ENCODE data around the gene ACAT2. TPM values are rescaled to one million over a fixed set of nuclear protein-coding genes. Genes with fewer than 3 reads are reported as not detected.

ACAT2 gene
- total RNA-seq, 1 experiment from 2014 or later = 156 TPM

DNA sequence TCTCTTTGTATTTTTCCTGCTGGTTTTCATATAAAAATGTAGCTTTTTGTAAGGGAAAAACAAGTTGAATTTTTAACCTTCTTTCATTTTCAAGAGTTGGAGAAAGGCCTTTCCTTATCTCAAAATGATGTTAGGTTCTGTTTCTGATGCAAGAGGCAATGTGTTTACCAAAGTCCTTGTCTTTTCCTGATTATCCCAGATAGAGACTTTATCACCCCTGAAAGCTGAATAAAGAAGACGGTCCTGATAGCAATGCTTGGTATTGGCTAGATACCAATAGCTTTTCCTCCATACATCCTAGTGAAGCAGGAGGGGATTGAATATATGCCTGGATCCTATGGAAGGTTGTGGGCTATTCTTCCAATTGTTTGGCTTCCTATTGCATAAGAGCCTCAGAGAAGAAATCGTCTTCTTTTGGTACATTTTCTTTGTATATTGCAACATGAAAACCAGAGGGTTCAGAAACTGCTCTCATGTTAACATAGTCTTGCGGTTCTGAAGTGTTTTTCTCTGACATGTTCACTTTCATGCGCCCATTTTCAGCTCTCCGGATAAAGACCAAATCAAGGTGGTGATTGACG lies 43.7 kb downstream of the ACAT2 start:
- H2BK120ac ChIP-seq (ENCODE audit: low read depth, low read length, poor library complexity, severe bottlenecking) = no peak overlapping the region
- H2BK15ac ChIP-seq (ENCODE audit: low read depth, low read length) = no peak overlapping the region
- H3T11ph ChIP-seq (ENCODE audit: low read length) = no peak overlapping the region
- peaks cover 9 to 17% of the 10 kb centered on the region in 2 experiments for H3K4me1 Mint-ChIP-seq
- no peaks in the 10 kb centered on the region for H3K23me2 ChIP-seq (ENCODE audit: insufficient read length, low read depth, low read length, poor library complexity, severe bottlenecking)
- no peaks in the 10 kb centered on the region for H4K20me1 ChIP-seq (ENCODE audit: control insufficient read depth, insufficient read depth, insufficient read length)
- no peak overlapping the region for H2AFZ ChIP-seq (ENCODE audit: low read length)
- no peaks in the 10 kb centered on the region; the same call in 1 of the 2 replicates for H3K4me1 ChIP-seq (ENCODE audit: insufficient read depth, low read length)
- no peak overlapping the region for H3K4me3 Mint-ChIP-seq
- H3K9me3 ChIP-seq (ENCODE audit: control insufficient read depth, low read depth, low read length) = no peaks in the 10 kb centered on the region
- no peaks in the 10 kb centered on the region for H3K36me3 Mint-ChIP-seq (ENCODE audit: insufficient read depth in 1 of 3, low read depth in 3 of 3)
- no peak overlapping the region for H3K18ac ChIP-seq (ENCODE audit: insufficient read length, low read depth, low read length)
- H3K9me3 Mint-ChIP-seq = no peaks in the 10 kb centered on the region
- no peak overlapping the region for H3K4me2 ChIP-seq (ENCODE audit: insufficient read depth, insufficient read length, low read length)
- no peak overlapping the region for H3K23ac ChIP-seq (ENCODE audit: insufficient read length, low read depth, low read length)
- no peaks in the 10 kb centered on the region for H3K79me1 ChIP-seq (ENCODE audit: insufficient read depth, low read depth, low read length, poor library complexity, severe bottlenecking)
- no CpG with 5 or more reads among the region's 6 CpGs for WGBS (ENCODE audit: extremely low coverage, insufficient read length, low lambda C conversion rate)
- H3K9ac ChIP-seq (ENCODE audit: extremely low read depth, insufficient read length, low read length) = no peak overlapping the region
- H2BK20ac ChIP-seq (ENCODE audit: low read depth, low read length, poor library complexity, severe bottlenecking) = no peak overlapping the region
- no peak overlapping the region for H2AK5ac ChIP-seq (ENCODE audit: insufficient read length, low read length)
- H3K27ac ChIP-seq (ENCODE audit: insufficient read length, low read depth, low read length) = no peak overlapping the region
- no peak overlapping the region for H4K8ac ChIP-seq (replicated peaks; ENCODE audit: insufficient read length, low read depth, low read length)
- no peak overlapping the region for H2BK12ac ChIP-seq (ENCODE audit: insufficient read length, low read depth, low read length)
- H4K91ac ChIP-seq (ENCODE audit: insufficient read length, low read depth, low read length) = no peak overlapping the region
- 0 out of 7 replicates have a peak overlapping the region, but pooled peaks of 1 of the 3 experiments have one; percentile 39 for H3K27ac Mint-ChIP-seq
- no peak overlapping the region for H2BK5ac ChIP-seq (ENCODE audit: insufficient read length, low read length)
- TF ChIP-seq, protein P1, sequence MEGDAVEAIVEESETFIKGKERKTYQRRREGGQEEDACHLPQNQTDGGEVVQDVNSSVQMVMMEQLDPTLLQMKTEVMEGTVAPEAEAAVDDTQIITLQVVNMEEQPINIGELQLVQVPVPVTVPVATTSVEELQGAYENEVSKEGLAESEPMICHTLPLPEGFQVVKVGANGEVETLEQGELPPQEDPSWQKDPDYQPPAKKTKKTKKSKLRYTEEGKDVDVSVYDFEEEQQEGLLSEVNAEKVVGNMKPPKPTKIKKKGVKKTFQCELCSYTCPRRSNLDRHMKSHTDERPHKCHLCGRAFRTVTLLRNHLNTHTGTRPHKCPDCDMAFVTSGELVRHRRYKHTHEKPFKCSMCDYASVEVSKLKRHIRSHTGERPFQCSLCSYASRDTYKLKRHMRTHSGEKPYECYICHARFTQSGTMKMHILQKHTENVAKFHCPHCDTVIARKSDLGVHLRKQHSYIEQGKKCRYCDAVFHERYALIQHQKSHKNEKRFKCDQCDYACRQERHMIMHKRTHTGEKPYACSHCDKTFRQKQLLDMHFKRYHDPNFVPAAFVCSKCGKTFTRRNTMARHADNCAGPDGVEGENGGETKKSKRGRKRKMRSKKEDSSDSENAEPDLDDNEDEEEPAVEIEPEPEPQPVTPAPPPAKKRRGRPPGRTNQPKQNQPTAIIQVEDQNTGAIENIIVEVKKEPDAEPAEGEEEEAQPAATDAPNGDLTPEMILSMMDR (conservative IDR thresholded peaks at IDR 0.05) = no peak
- H3K14ac ChIP-seq (ENCODE audit: insufficient read depth, low read length) = no peak overlapping the region
- no peak overlapping the region for H3K4ac ChIP-seq (ENCODE audit: low read depth, low read length)
- no peak overlapping the region for H3K56ac ChIP-seq (ENCODE audit: insufficient read length, low read depth, low read length)
- no peaks in the 10 kb centered on the region for H3K27me3 Mint-ChIP-seq (ENCODE audit: low read depth)
- DNase-seq = no peak
- H3K79me2 ChIP-seq (ENCODE audit: insufficient read depth, low read length) = no peaks in the 10 kb centered on the region
- no peaks in the 10 kb centered on the region for H3K27me3 ChIP-seq (ENCODE audit: insufficient read depth, low read length)
- H4K5ac ChIP-seq (ENCODE audit: insufficient read length, low read depth, low read length) = no peak overlapping the region

Data from H9 (cell line).